ACHN (cell line): ENCODE results near the gene PTPRD.
A peak's percentile ranks its signal among the peaks of the same experiment; 100 is the strongest.

Experiments
- DNase-seq: peaks from one replicate; pipeline ENCODE4 v3.0.0-alpha.2; 2015
- in situ Hi-C: cut with HindIII; loops from 2 replicates; pipeline ENCODE4 v1.10.0; 2017; ENCODE audit warnings: low sequenced_read_pairs, low pct_ligation_motif_present, low pct_unique_long_range_greater_than_20kb

PTPRD gene

DNA sequence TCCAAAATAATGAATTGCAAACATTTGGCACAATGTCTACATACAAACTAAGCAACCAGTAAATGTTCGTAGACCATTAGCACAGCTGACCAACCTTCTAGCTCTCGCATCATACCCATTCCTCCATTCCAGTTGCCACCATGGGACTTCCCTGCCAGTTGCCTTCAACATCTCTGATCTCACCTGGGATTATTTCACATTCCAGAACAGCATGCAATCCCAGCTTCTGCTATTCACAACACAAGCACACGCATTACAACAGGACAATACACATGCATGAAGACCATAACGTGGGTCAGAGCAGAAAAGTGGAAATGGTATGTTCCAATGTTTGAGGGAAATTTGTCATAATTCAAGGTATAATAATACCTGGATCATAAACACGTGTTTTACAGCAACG is 1965.0 kb downstream of the PTPRD start:
- DNase-seq = no peak
- in situ Hi-C loops = no loop called here

GRCh38 chr9:8644571-8644970 is 1968.2 kb downstream of the PTPRD start:
- DNase-seq = no peak
- in situ Hi-C loops = no loop called here

DNA sequence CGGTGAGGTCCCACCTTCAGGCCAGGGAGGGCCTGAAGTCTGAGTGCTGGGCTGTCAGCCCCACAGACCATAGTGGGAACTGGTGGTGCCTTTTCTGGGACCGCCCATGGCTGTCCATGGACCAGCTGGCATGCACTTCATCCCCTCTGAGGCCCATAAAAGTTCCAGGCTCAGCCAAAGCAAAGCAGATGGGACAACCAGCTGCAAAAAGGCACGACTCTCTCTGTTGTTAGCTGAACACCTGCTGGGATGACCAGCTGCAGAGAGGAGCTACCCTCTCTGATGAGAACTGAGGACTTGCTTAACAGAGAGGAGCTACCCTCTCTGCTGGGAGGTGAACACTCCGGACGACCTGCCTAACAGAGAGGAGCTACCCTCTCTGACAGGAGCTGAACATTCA is 1968.9 kb downstream of the PTPRD start:
- in situ Hi-C loops = no loop called here
- no peak for DNase-seq

DNA sequence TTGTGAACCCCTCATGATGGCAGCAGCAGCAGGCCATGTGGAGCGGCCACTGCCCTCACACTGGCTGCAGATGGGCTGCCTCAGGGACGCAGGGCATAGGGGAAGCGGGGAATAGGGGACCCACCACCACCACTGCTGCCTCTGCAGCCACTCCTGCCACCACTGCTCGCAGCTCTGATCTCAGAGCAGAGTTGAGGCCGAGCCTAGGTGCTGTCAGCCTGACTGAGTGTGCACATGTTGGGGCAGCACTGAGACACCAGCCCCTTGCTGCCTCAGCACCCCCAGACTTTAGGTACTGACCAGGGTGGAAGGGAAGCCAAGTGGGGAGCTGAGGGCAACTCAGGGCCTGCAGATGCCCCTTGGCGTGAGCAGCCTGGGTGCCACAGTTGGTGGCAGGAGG is 1969.3 kb downstream of the PTPRD start:
- DNase-seq = no peak
- in situ Hi-C loops = no loop called here

GRCh38 chr9:8640761-8641160 is 1972.0 kb downstream of the PTPRD start:
- in situ Hi-C loops = no loop called here
- no peak for DNase-seq

GRCh38 chr9:8637626-8638025 is 1975.2 kb downstream of the PTPRD start:
- in situ Hi-C loops = no loop called here
- no peak for DNase-seq

DNA sequence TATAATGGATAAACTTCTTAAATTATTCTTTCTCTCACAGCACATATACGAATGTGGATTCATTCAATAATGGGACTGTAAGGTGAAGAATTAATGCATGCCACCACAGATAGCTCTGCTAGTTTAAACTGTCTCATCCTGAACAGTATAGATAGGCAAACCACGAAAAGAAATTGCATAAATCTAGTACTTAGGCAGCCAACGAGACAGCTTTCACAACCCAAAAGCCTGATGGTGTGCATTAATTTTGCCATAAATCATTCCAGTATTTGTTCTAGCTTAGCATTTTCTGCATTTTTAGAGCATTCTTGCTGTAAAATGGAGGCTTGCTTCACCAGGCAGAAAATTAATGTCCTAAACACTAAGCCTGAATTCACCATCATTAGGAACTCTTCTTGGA is 1979.0 kb downstream of the PTPRD start:
- in situ Hi-C loops = no loop called here
- no peak for DNase-seq

- DNase-seq = no peak
- in situ Hi-C loops = no loop called here
Measured at GRCh38 chr9:8632493-8632892, 1980.3 kb downstream of the PTPRD start.

GRCh38 chr9:8628791-8629190 is 1984.0 kb downstream of the PTPRD start:
- in situ Hi-C loops = no loop called here
- no peak for DNase-seq

- in situ Hi-C loops = no loop called here
- DNase-seq = no peak
Measured at GRCh38 chr9:8627976-8628679, 1984.7 kb downstream of the PTPRD start.

GRCh38 chr9:8622871-8623270 is 1989.9 kb downstream of the PTPRD start:
- no peak for DNase-seq

DNA sequence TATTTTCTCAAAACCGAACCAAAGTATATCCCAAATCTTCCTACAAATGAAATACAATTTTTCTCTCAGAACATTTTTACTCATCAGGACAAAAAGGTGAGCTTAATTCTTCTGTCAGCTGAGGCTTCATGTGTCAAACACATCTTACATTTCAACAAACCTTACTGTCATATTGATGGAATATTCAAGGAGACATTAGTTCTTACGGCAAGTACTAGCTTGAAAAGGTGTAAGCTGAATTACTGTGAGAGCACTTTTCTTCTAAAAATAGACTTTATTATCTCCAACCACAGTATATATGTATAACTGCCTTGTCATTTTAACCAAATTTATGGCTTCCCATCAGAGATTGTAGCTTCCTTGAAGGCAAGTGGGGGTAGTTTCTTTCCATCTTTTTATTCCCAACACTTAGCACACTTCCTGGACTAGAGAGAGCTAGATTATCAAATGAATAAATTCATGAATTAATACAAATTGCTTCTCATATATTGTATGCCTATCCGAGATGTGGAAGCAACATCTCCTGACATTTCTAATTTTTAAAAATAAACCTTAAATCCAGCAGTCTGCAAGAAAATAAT is 1990.5 kb downstream of the PTPRD start:
- DNase-seq = no peak
- in situ Hi-C loops = no loop called here

More at GRCh38 chr9:8622871-8623270, 1989.9 kb downstream of the PTPRD start:
- in situ Hi-C loops = no loop called here

DNA sequence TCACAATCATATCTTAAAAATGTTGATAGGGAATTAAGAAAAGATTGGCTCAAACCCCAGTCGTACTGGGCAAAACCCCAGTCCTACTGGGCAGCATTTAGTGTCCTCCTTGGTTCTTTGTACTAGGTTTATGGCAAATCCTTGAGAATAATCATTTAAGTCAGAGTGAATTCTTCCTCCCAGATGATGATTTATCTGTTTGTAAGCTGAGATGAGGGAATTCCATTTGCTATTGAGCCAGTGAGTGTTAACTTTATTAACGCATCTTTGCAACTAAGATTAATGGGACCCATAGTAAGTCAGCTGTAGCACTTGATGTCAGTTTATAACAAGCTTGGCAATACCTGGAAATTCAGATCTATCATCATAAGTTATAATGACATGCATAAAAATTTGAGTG is 1991.4 kb downstream of the PTPRD start:
- DNase-seq = no peak
- in situ Hi-C loops = no loop called here

GRCh38 chr9:8616414-8616813 is 1996.4 kb downstream of the PTPRD start:
- in situ Hi-C loops = no loop called here
- peak; percentile 15 for DNase-seq

- no peak for DNase-seq
- in situ Hi-C loops = no loop called here
Measured at GRCh38 chr9:8614926-8615440, 1997.8 kb downstream of the PTPRD start.

- no peak for DNase-seq
- in situ Hi-C loops = no loop called here
Measured at GRCh38 chr9:8613346-8613825, 1999.4 kb downstream of the PTPRD start.

DNA sequence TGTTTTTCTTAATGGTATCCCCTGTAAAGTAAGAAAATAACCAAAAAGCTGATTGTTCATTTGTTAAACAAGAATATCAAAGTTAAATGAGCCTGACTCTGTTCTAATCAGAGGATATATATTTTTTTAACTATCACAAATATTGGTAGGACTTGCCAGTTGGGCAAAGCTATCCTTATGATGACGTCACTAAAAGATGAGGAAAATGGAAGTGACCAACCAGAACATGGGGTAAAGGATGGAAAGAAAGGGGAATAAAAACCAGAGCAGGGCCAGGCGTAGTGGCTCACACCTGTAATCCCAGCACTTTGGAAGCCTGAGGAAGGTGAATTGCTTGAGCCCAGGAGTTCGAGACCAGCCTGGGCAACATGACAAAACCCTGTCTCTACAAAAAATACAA is 2001.6 kb downstream of the PTPRD start:
- in situ Hi-C loops = no loop called here
- no peak for DNase-seq

DNA sequence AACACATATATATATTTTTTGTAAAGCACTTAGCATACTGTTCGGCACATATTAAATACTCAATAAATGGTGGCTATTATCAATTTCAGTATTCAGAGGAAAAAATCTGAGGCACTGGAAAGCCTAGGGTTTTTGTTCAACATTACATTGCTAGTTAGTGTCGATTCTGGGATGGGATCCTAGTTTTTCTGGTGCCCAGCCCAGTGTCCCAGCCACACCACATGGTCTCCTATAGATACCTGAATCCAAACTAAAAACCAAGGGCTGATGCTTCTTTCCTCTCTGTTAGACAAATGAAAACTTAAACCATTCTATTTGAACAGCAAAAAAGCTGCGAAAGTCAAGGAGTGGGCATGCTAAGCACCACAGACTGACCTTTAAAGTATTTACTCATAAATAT is 2002.5 kb downstream of the PTPRD start:
- in situ Hi-C loops = no loop called here
- DNase-seq = no peak

DNA sequence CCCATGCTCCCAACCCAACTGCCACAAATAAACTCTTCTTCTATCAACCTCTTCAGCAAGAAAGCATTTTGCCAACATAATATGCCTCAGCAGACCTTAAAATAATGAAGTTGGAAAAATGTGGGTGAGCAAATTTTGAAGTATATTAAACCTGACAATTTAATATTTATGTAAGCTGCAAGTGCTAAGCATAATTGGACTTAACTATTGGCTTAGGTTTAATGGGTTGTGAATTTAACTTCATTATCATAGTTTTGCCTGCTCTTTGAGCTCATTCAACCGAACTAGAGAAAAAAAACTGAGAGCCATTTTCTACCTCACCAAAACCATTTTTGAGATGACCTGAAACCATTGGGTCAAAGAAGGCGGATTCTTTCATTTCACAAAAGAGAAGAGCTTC is 2007.7 kb downstream of the PTPRD start:
- no peak for DNase-seq
- in situ Hi-C loops = no loop called here

DNA sequence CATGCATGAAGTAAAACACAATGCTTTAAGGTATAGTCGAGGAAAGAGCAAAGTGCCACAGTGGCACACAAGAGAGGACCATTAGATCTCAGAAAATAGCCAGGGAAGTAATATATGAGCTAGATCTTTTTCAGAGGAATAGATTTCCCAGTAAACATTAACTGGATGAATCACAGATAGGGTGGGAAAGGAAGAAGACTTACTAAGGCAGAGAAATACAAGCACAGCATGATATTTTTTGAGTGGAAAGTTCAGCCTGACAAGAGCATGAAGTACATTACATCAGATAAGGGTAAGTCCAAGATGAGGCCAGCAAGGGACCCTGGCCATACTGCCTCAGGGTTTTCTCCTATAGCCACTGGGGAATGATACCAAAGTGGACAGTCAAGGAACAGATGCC is 2008.6 kb downstream of the PTPRD start:
- in situ Hi-C loops = no loop called here

More for the DNA sequence above, 2008.6 kb downstream of the PTPRD start:
- peak; percentile 71 for DNase-seq
